Astrocyte (in vitro differentiated cells and primary cell): ENCODE results near the gene PRCD.

Experiments
- CTCF ChIP-seq: IDR thresholded peaks from 2 replicates; pipeline ENCODE4 v1.5.1; 2011; ENCODE audit warnings: low read depth, mild to moderate bottlenecking, inconsistent platforms, low read length, moderate library complexity; ENCODE audit not compliant: insufficient read depth
- EZH2 ChIP-seq: IDR thresholded peaks from 2 replicates; pipeline ENCODE4 v1.6.1; 2012; ENCODE audit warnings: mild to moderate bottlenecking, low read length, inconsistent platforms; ENCODE audit not compliant: insufficient read depth

GRCh38 chr17:76500074-76500746, 39.6 kb upstream of the PRCD start:
- TF ChIP-seq CTCF (no peak), EZH2 (no peak)
